Kidney epithelial cell (primary cell): Measurements from ENCODE around the gene NME7. TPM values are rescaled to one million over a fixed set of nuclear protein-coding genes. Genes with fewer than 3 reads are reported as not detected.
"Not testable (repeated sequence)": the region's sequence is repeated elsewhere in the genome, so short reads cannot be mapped to it uniquely, and the experiment has no call there.

Experiments
- DNase-seq: peaks from one replicate; pipeline ENCODE4 v3.0.0-alpha.2; 2010; ENCODE audit warnings: low read depth
- H3K27me3 ChIP-seq: 2 replicates; pipeline ENCODE4 v1.6.0; 2011; ENCODE audit warnings: low read length; ENCODE audit not compliant: control insufficient read depth, insufficient read depth
- H3K36me3 ChIP-seq: 2 replicates; pipeline ENCODE4 v1.5.1; 2011; ENCODE audit warnings: low read length; ENCODE audit not compliant: control insufficient read depth, insufficient read depth
- H3K4me3 ChIP-seq: 2 replicates; pipeline ENCODE4 v1.5.1; 2011; ENCODE audit warnings: low read depth, mild to moderate bottlenecking, control low read depth, low read length
- total RNA-seq: library from RNA; depleted of rRNA; stranded (reverse); fragments of >200 nt; gene quantifications from 2 replicates; pipeline ENCODE4 v1.2.3, GENCODE V29; 2015
- TF ChIP-seq, protein P1 (sequence below): IDR thresholded peaks from 2 replicates; pipeline ENCODE4 v1.5.1; 2011; ENCODE audit warnings: mild to moderate bottlenecking, moderate library complexity, low read length, control low read depth, inconsistent platforms; ENCODE audit not compliant: insufficient read depth, poor library complexity, severe bottlenecking

The NME7 gene
- total RNA-seq, 1 donor from 2014 or later = 24.4 TPM

DNA sequence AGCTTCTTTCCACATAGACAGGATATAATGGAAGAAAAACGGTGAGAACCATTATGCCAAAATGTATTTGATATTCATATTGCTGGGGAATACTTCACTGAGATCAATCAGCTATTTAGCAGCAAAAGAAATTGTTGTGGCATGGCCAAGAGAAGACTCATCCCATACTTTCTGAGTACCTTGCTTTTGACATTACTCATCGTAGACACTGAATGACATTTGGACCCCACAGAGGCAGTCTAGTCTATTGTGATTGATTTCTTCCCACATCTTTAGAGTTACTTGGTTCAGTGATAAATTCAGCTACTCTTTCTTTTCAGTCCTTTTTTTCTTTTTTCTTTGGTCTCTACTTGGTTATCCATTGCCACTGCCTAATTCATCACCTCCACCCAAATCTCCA is 239.0 kb downstream of the NME7 start:
- Histone ChIP-seq H3K4me3 (no peak overlapping the region), H3K27me3 (no peaks in the 10 kb centered on the region), H3K36me3 (no peaks in the 10 kb centered on the region)
- TF ChIP-seq, protein P1, sequence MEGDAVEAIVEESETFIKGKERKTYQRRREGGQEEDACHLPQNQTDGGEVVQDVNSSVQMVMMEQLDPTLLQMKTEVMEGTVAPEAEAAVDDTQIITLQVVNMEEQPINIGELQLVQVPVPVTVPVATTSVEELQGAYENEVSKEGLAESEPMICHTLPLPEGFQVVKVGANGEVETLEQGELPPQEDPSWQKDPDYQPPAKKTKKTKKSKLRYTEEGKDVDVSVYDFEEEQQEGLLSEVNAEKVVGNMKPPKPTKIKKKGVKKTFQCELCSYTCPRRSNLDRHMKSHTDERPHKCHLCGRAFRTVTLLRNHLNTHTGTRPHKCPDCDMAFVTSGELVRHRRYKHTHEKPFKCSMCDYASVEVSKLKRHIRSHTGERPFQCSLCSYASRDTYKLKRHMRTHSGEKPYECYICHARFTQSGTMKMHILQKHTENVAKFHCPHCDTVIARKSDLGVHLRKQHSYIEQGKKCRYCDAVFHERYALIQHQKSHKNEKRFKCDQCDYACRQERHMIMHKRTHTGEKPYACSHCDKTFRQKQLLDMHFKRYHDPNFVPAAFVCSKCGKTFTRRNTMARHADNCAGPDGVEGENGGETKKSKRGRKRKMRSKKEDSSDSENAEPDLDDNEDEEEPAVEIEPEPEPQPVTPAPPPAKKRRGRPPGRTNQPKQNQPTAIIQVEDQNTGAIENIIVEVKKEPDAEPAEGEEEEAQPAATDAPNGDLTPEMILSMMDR = no peak
- no peak for DNase-seq

DNA sequence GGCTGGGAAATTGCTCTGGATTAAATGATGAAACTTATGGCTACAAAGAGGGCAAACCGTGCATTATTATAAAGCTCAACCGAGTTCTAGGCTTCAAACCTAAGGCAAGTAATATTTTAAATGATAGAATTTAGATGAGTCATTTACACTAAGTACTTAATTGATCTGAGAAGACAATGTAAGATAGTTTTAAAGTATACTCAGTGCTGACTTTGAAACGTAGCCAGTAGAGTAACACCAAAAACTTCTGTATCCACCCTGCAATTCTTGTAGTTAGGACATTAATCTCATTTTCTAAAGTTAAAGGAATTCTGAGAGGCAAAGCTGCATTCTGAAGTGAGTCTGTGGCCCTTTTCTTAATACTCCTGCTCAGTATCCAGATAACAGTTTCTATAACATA is 240.3 kb downstream of the NME7 start:
- TF ChIP-seq, protein P1 = no peak
- no peak overlapping the region for H3K4me3 ChIP-seq
- H3K27me3 ChIP-seq = no peaks in the 10 kb centered on the region
- DNase-seq = no peak
- no peaks in the 10 kb centered on the region for H3K36me3 ChIP-seq

DNA sequence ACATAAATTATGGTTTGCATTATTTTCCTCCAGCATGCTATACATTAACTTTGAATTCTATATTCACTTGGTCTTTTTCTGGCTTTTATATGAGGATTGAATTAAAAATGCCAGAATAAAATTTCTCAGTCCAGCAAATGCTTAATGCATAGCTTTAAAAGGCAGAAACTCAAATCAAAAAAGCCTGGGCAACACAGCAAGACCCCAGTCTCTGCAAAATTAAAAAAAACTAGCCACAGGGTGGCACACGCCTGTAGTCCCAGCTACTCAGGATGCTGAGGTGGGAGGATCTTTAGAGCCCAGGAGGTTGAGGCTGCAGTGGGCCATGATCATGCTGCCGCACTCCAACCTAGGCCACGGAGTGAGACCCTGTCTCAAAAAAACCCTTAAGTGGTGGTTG is 241.3 kb downstream of the NME7 start:
- Histone ChIP-seq H3K27me3 (no peaks in the 10 kb centered on the region), H3K36me3 (no peaks in the 10 kb centered on the region), H3K4me3 (no peak overlapping the region)
- DNase-seq = no peak
- TF ChIP-seq, protein P1 = no peak

DNA sequence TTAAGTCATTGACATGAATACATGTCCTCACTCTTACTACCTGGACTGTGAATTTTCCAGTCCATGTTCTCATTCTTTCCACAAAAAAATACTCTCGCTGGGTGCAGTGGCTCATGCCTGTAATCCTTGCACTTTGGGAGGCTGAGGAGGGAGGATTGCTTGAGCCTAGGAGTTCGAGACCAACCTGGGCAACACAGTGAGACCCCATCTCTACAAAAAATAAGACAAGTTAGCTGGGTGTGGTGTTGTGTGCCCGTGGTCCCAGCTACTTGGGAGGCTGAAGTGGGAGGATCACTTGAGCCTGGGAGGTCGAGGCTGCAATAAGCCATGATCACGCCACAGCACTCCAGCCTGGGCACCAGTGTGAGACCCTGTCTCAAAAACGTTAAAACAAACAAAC is 242.0 kb downstream of the NME7 start:
- H3K27me3 ChIP-seq, H3K36me3 ChIP-seq, H3K4me3 ChIP-seq, DNase-seq: not testable (repeated sequence)

DNA sequence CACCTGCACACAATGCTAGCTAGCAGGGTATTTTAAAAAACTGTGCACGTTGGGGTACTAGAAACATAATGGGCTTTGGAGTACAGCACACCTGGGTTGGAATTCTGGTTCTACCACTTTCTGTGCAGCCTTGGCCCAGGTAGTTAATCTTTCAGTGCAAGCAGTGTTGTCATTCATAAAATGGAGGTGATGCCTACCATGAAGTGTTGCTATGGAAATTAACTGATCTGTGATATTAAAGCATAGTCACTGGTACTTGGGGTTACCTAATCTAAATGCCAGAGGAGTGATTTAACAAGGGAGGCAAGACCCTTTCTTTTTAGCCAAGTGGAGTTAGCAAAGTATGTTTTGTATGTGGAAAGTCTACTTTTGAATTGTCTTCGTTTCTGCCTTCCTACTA is 243.1 kb downstream of the NME7 start:
- no peak for DNase-seq
- H3K4me3 ChIP-seq = no peak overlapping the region
- H3K27me3 ChIP-seq = no peaks in the 10 kb centered on the region
- no peaks in the 10 kb centered on the region for H3K36me3 ChIP-seq
- TF ChIP-seq, protein P1 = no peak

DNA sequence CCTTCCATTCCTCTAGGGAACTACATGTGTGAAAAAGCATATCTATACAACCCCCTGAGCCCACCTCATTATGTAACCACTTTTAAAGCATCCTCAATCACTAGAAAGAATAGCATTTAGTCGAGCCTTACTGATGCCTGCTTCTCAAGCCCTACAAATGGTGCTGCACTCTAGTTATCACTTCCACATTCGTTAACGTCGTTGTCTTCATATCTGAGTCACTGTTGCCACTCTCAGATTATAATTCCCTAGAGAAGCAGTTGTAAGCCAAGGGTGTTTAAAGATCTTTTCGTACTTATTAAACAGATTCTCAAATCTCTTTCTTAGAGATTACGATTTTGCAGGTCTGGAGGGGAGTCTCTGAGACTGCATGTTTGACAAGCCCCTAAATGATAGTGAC is 244.6 kb downstream of the NME7 start:
- no peak for DNase-seq
- no peaks in the 10 kb centered on the region for H3K27me3 ChIP-seq
- TF ChIP-seq, protein P1 = no peak
- H3K36me3 ChIP-seq = no peaks in the 10 kb centered on the region
- no peak overlapping the region for H3K4me3 ChIP-seq
